SK-N-DZ (cell line): ENCODE data around the gene GNAQ.
"Not testable (repeated sequence)": the region's sequence is repeated elsewhere in the genome, so short reads cannot be mapped to it uniquely, and the experiment has no call there.

Experiments used
- DNase-seq: peaks from one replicate; pipeline ENCODE4 v3.0.0-alpha.2; 2015; ENCODE audit warnings: low spot score

The GNAQ gene

DNA sequence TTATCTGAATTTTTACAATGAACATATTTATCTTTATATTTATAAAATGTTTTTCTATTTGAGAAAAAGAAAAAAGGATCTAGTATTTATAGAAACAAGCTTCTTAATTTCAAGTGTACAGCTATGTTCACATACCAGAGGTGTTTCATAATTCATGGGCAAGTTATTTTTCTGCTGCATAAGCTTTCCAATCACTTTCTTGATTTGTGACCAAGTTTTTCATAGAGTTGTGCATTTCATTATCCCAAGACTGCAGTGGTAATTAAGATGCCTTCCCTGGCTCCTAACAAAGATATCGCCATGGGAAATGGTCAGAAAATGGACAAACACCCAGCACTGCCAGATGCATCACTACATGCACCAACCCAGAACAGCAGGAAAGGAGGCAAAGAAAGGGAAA is 124.6 kb downstream of the GNAQ start:
- no peak for DNase-seq

DNA sequence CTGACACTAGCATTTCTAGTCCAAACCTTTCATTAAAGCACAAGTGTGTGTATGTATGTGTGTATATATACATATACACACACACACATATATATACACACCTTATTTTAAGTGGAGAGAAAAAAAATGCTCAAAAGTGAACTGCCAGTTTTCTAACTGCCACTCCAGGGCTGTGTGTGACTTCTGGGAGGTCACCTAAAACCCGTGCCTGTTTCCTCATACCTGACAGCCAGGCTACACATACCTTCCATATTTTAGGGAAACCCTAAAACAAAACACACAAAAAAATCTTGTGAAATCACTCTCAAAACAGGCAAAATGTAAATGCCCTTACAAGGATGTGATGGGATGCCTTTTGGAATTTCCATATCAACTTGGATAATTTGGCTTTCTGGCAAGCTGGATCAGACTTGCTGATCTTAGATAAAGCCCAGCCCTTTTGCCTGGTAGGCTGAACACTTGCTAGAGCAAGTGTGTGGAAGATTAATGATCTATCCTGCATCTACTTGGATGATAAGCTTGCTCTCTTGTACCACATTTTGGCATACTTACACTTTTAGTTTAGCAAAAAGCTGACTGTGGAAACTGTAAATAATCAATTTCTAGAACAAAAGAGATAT is 127.8 kb downstream of the GNAQ start:
- peak; percentile 52 for DNase-seq

DNA sequence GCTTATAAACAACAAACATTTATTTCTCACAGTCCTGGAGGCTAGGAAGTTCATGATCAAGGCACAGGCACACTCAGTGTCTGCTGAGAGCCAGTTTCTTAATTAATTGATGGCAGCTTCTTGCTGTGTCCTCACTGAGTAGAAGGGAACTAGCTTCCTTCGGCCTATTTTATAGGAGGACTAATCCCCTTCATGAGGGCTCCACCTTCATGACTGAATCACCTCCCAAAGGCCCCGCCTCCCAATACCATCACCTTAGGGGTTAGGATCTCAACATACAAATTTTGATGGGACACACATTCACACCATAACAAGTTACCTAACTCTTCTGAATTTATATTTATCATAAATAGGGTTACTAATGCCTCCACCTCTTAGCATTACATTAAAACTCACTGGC is 129.8 kb downstream of the GNAQ start:
- DNase-seq, result no peak

DNA sequence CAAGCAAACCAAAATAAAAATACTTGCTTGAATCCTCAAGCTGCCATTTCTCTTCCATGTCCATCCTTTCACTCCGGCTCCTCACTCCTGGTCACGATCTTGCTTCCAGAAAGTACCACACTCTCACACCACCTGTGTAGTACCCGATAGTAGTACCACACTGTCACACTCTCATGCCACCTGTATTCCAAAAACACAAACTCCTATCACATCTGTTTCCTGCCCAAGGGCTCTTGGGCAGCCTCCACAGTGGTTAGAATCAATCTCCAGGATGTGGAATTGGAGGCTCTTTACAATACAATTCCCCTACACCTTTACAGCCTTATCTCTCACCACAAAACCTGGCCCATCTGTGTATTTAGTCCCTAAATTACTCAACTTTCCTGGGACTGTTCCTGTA is 130.6 kb downstream of the GNAQ start:
- no peak for DNase-seq

DNA sequence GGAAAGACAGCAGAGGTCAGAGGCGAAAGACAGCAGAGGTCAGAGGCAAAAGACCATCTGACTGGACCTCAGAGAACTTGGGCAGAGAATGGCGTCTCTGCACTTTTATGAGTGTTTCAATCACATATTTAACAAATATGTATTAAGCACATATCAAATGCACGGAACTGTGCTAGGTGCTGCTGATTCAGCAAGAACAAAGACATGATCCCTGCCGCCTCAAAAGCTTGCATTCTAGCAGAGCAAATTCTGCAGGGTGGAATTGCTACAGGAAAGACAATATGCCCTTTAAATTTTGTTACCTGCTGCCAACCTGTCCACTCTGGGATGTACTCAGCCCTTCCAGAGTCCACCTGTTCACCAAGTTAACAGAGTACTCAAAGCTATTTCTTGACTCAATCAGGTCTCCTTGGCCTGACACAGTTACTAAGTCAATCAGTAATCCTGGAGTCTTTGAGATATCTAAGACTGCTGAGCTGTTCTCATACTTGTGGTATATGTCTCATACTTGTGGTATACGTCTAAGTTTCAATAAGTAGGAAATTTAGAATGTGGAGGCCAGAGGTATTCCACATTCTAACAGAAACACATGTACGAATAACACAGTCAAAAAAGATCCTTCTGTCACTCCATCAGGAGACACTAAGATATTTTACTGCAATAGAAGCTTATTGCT is 131.8 kb downstream of the GNAQ start:
- DNase-seq, result no peak

DNA sequence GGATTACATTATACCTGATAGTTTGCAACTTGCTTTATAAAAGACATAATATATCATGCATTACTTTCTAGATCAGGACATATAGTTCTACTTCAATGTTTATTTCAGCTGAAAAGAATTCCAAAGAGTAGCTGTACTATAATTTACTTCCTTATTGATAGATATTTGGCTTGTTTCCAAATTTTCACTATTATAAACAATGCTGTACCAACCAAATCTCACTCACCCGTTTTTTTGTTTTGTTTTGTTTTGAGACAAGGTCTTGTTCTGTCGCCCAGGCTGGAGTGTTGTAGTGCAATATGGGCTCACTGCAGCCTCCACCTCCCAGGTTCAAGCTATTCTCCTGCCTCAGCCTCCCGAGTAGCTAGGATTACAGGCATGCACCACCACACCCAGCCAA is 132.7 kb downstream of the GNAQ start:
- DNase-seq, result no peak

DNA sequence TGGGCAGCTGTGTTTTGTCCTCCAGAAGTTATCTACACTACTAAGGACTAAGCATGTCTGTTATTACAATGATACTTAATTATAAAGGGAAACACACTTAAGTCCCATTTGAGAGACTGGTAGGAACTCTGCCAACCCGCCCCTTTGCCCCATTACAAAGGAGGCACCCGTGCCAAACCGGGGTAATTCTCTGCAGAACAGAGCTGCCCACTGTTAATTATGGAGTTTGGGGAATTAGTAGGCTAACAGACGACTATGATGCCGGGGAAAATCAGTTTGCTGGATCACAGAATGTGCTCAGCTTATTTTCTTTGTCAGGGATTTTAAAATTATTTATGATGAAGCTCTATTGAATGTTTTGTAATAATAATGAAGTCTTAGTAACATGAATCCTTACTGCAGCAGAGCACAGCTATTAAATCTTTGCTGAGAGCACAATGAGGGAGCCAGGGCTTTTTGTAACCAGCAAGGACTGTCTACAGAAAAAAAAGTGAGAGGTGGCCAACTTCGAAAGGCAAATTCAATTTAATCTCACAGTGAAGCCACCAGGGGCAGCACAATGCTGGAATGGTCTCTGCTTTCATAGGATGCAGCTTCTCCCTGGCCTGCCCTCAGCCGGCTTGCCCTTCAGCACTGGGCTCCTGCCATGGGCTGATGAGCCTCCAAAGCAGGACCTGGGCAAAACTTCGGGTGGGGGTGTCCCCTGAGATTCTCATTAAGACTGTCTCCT is 134.5 kb downstream of the GNAQ start:
- no peak for DNase-seq

DNA sequence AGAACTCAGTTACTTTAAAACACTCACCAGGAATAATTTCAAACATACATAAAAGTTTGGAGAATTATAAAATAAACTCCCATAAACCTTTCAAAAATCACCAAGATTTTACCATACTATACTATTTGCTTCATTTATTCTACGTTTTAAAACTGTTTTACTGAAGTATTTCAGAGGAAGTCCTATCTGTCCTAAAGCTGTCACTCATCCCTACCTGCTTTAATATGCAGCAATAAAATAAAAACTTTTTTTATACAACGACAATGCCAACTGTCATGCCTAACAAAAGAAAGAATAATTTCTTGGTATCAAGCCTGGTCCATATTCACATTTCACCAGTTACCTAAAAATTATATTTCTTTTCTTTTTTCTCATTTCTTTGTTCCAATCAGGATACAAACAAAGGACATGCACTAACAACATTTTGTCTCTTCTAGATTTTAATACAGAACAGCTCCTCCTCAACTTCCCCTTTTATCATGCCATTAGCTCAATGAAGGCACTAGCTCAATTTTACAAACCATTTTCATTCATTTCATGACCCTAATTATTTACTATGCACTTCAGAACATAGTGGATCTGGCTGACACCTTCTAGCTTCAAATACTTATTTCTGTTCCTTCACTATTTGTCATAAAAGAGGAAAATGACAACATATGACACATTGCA is 135.2 kb downstream of the GNAQ start:
- DNase-seq, result no peak

DNA sequence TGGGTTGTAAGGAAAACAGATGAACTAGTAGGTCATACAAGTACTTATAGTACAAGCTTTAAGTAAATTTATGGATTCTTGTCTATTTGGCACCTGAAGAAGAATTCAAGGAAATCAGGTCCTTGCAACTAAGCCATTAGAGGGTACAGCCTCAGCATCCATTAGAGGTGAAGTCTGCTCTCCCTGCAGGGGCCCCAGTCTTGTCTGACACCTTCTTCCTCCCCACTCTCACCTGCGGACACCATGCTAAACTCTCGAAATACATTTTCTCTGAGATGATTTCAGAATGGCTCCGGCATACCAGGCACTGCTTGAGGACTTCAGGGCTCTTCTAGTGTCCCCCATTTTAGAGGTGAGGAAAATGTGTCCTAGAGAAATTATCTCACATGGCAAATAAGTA is 137.9 kb downstream of the GNAQ start:
- no peak for DNase-seq

DNA sequence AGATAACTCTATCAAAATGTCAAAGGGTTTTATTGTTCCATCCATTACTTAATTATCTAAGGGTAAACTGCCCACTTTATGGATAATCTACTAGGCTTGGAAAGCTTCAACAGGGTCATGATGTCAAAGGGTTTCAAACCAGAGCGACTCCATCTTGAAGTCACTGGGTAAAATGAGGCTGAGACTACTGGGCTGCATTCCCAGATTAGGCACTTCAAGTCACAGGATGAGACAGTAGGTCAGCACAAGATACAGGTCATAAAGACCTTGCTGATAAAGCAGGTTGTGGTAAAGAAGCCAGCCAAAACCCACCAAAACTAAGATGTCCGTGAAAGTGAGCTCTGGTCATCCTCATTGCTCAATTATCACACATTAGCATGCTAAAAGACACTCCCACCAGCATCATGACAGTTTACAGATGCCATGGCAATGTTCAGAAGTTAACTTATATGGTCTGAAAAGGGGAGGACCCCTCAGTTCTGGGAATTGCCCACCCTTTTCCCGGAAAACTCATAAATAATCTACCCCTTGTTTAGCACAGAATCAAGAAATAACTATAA is 138.6 kb downstream of the GNAQ start:
- no peak for DNase-seq

DNA sequence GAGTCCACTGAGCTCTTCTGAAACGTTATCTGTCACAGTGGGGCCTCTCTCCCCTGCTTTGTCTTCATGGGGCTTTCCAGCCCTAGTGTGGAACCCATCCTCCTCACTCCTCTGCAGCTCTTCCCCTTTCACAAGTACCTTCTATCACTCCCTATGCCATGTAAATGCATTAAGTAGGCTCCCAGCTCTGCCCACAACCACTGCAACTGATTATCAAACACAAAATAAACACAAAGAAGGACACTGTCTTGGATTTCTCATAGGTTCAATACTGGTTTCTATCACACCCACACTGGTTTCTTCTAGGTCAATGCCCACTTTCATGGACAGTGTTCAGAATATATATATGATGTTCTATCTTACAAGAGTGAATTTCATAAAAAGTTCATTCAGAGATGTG is 139.4 kb downstream of the GNAQ start:
- DNase-seq, result no peak

DNA sequence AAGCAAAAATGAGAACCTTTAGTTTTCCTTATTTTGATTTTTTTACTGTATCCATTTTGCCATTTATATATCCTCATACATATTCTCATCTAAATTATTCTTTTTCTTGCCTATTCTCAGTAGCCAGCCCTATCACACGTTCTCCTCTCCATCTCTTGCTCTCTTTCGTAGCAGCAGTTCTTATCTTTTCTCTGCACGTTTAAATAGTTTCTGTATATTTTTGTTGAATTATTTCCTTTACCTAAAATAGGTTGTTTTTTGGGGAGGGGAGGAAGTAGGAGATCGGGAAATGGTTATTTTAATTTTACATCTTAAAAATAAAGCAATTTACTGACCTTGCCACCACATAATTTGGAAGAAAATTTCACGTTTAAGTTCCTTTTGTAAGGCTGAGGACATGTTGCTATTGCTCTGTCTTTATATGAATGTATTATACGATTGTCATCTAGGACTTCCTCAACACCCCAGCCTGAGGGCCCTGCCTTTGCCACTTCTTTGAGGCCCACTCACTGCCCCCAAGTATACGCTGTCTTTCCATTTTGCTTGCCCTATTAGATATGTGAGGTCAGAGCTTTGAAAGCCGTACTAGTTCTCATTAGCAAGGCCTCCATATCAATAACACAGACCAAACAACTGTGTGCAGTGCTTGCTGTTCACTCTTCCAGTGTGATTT is 140.3 kb downstream of the GNAQ start:
- DNase-seq, result no peak

DNA sequence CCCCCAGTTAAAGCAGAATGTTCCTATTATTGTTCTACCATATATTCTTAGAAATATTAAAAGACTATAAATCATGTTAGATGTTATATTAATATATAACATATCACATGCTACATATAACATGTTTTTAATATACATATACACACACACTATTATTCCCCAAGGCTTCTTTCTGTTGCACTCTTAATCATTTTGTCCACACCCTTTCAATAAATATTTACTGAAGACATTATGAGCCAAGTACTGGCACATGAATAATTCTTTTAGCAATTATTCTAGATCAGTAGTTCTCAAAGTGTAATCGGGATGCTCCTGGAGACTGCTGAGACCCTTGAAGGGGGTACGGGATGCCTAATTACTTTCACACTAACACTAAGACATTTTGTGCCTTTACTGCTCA is 143.9 kb downstream of the GNAQ start:
- no peak for DNase-seq

DNA sequence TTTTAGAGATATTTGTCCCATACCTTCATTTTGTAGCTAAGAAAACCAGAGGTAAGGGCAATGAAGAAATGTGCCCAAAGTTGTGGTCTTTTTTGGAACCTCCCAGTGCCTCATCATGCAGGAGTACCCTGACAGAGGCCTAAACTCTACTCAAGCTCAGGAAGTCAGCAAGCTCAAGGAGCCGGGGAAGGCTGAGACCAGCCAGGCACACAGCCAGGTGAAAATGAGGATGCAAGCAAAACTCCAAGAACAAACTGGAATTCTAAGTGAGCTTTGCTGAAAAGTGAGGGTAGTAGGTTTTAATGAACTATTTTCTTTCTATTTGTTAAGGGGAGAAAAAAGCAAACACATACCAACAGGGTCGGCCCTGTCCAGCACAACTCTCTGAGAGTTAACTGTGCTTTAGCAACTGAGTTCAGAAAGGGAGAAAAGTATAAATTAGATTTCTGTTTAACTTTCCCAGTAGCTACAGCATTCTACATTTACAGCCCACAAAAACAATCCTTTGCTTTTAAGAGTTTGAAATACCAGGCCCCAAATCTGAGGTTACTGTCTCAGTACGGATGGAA is 146.4 kb downstream of the GNAQ start:
- no peak for DNase-seq

DNA sequence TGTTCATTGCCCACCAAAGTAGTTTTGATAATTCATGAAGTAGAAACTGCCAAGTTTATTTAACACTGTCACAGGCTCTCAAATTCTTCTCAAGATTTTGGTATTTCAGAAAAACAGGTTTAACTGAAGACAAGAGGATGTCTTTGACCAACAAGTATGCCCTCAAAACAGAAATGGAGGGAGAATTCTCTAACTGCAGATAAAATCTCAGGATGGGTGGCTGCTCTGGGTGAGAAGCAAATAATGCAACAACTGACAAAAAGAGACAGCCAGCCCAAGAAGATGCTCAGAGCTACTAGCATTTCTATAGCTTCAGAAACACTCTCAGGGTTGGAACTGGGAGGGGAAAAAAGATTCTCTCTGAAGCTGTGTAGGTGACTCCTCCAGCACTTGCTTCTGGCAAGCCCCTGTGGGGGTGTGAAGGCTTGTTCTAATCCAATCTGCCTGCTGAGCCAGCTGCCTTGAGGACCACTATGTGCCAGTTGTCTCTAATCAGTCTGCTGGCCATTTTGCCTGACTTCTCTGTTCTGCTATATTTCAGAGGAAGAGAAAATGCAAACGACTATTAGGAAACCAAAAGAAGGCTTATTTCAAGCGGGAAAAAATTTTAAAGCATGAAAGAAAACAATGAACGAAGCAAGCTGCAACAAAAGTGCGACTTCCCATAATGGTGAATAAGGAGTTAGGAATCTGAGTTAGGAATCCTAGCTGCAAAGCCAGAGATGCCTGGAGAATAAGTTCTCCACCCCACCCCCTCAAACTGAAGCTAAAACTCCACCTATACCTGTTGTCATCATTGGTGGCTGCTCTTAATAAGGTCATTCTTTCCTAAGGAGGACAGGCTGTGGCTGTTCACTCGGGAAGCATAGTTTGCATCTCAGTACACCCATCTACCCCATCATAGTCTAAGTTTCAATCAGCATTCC is 147.5 kb downstream of the GNAQ start:
- DNase-seq, result no peak

DNA sequence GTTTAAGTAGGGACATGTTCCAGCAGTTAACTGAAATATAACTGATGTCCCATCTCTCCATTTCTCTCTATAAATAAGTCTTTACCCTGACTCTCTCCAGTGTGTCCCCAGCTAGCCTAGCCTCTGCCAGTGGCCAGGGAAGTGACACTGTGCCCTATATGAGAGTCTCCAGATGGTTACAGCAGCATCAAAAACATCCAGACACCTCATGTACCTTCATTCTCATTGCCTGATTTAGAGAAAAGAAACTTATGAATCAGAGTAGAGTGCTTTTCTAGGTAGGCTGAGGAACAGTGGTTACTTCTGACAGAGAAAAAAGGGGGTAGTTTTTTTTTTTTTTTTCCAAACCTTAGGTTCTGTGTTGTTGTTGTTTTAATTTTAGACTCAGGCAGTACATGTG is 148.5 kb downstream of the GNAQ start:
- DNase-seq, result no peak

DNA sequence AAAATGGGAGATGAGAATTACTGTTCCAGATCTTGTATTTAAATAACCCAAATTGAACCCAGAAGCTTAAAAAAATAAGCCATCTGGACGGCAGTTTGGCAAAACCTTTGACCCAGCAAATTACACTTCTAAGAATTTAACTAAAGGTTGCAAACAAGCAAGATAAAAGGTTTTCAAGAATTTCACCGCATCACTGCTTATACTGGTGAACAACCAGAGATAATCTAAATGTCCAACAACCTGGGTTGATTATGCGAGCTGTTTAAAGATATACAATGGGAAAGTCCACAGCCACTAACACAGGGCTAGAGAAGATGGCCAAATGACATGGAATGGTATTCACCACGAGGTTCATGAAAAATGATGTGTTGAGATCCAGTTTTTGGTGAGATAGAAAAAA is 149.3 kb downstream of the GNAQ start:
- no peak for DNase-seq

DNA sequence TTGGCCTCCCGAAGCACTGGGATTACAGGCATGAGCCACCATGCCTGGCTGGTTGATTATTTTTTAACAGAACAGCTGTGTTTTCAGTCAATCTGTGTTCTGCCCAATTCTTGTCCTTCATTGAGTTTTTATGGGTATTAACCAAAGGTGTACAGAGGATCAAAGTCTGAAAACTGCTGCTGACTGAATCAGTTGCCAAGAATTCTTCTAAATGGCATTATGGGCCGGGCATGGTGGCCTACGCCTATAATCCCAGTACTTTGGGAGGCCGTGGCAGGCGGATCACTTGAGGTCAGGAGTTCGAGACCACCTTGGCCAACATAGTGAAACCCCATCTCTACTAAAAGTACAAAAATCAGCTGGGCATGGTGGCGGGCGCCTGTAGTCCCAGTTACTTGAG is 150.0 kb downstream of the GNAQ start:
- not testable (repeated sequence) for DNase-seq

DNA sequence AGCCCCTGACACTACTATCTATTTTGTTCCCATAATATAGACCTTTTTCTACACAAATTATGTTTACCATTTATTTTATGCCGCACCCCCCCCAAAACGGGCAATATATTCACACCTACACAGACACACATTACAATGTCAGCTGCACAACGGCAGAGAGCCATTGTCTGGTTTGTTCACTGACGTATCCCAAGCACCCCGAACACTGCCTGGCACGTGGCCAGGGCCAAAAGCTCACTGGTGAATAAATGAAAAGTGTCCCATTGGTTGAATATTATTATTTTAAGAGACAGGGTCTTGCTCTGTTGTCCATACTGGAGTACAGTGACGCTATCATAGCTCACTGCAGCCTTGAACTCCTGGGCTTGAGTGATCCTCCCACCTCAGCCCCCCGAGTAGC is 150.5 kb downstream of the GNAQ start:
- no peak for DNase-seq

DNA sequence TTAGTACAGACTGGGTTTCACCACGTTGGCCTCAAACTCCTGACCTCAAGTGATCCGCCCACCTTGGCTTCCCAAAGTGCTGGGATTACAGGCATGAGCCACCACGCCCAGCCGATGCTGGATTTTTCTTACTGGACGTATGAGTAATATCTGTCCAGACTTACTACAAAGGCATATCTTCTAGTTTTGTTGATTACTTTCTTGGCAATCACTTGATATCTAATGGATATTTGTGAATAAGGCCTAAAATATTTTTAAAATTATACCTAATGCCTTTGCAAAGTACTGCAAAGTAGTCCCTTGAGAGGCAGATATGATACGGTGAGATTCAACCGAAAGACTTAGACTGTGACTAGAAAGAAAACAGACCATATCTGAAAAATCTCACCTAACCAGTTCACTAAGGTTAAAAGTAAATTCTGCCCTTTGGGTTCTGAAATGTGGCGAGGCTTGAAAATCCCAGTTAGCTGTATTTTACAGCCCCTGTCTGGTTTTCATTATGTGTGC is 152.1 kb downstream of the GNAQ start:
- DNase-seq, result no peak
